Gastrocnemius medialis (tissue), 4 donors: ENCODE results near the gene SIGLEC9. TPM values are rescaled to one million over a fixed set of nuclear protein-coding genes. Genes with fewer than 3 reads are reported as not detected.

ENCODE experiments used
- ATAC-seq, 2 donors: fragments of 150-250 bp; one replicate each; pipeline ENCODE4 v1.9.1; 2016
- DNase-seq, 2 donors: peaks; one replicate each; pipeline ENCODE4 v3.0.0-alpha.2; 2019
- H3K27ac ChIP-seq, 4 donors: fragments of 200-600 bp; sonication (generic); 1 replicate in 1 of 4; 2 replicates in 3 of 4; pipeline ENCODE4 v1.5.1; 2016 to 2018; ENCODE audit warnings: mild to moderate bottlenecking in 2 of 4, moderate library complexity in 1 of 4
- H3K27me3 ChIP-seq, 3 donors: fragments of 200-600 bp; sonication (generic) in 2 of 3; 1 replicate in 1 of 3; 2 replicates in 2 of 3; pipeline versions ENCODE4 v1.5.1 to v1.6.0; 2016 to 2019; ENCODE audit warnings: mild to moderate bottlenecking in 1 of 3, moderate library complexity in 1 of 3
- H3K36me3 ChIP-seq, 2 donors: fragments of 200-600 bp; sonication (generic) in 1 of 2; one replicate each; pipeline ENCODE4 v1.5.1; 2017 to 2018
- H3K4me1 ChIP-seq, 2 donors: fragments of 200-600 bp; sonication (generic) in 1 of 2; one replicate each; pipeline ENCODE4 v1.5.1; 2016 to 2017; ENCODE audit warnings: mild to moderate bottlenecking in 2 of 2
- H3K4me3 ChIP-seq, 4 donors: fragments of 200-600 bp; sonication (generic) in 3 of 4; 1 replicate in 1 of 4; 2 replicates in 3 of 4; pipeline ENCODE4 v1.5.1; 2016 to 2019; ENCODE audit warnings: mild to moderate bottlenecking in 2 of 4
- H3K9me3 ChIP-seq, 3 donors: fragments of 200-600 bp; sonication (generic) in 2 of 3; 1 replicate in 1 of 3; 2 replicates in 2 of 3; pipeline ENCODE4 v1.5.1; 2016 to 2019
- CTCF ChIP-seq, 5 experiments: fragments of 450-650 bp in 3 of 5; fragments of 200-600 bp in 2 of 5; sonication (generic) in 2 of 5; IDR thresholded peaks in 4 of 5; conservative IDR thresholded peaks in 1 of 5; 1 replicate in 4 of 5; 2 replicates in 1 of 5; pipeline ENCODE4 v1.5.1; 2016 to 2019; ENCODE audit warnings: antibody characterized with exemption in 5 of 5, mild to moderate bottlenecking in 3 of 5, moderate library complexity in 3 of 5
- POLR2A ChIP-seq, 2 donors: fragments of 450-650 bp; IDR thresholded peaks; one replicate each; pipeline ENCODE4 v1.6.1; 2017; ENCODE audit warnings: antibody characterized with exemption in 2 of 2, mild to moderate bottlenecking in 2 of 2, moderate library complexity in 2 of 2
- in situ Hi-C, 4 donors: fragments of 200-750 bp; cut with MboI; loops; one replicate each; pipeline versions ENCODE4 v1.15.0 to v1.8.0; 2017; ENCODE audit warnings: low sequenced_read_pairs in 4 of 4
- intact Hi-C: fragments of 100-400 bp; cut with DNase I; formaldehyde crosslinking; loops from one replicate; pipeline ENCODE4 v1.15.1; 2023; ENCODE audit warnings: low total_unique reads
- total RNA-seq, 4 donors: library from RNA; depleted of rRNA; stranded (reverse); fragments of >200 nt; gene quantifications; one replicate each; pipeline versions ENCODE4 v1.1.0 to v1.2.3, GENCODE V29; 2016

SIGLEC9 gene
- total RNA-seq, 4 donors from 2014 or later: 0.72 to 1.4 (median 1.0) TPM; not detected in 1

DNA sequence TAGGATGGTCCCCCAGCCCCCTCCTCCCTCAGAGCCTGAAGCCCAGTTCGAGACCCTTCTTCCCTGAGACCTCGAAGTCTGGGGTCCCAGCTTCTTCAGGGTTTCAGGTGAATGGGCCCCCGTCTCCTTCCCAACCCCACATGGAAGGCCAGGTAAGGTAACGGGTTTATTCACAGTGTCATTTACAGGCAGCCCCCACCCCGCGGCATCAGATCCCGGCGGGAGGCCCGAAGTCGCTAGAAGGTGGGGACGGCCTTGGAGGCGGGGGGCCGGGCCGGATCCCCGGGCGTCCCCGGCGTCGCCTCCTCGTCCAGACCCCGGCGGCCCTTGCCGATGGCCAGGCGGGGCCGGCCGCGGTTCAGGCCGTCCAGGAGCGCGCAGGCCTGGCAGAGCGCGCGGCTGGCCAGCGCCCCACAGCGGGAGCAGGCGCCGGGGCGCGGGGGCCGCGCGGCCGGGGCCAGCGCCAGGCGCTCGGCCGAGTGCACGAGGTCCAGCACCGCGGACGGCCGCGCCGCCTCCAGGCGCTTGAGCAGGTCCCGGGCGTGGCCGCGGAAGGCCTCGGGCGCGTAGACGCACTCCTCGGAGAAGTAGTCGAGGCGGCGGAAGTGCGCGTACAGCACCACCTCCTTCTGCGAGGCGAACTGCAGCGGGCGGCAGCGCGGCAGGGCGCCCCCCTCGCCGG lies 26.2 kb upstream of the SIGLEC9 start:
- no peak for ATAC-seq
- Histone ChIP-seq H3K27ac (no peak overlapping the region), H3K4me3 (no peak overlapping the region), H3K36me3 (peaks cover 0 to 21% of the 10 kb centered on the region in 2 donors), H3K4me1 (peaks cover 3 to 6% of the 10 kb centered on the region in 2 donors), H3K27me3 (no peaks in the 10 kb centered on the region), H3K9me3 (no peaks in the 10 kb centered on the region)
- intact Hi-C loops: loop anchor here (5.0 kb wide), 1 partner anchor 741 kb away; no protein-coding TSS in a partner anchor
- DNase-seq: no peak
- TF ChIP-seq POLR2A (IDR thresholded peaks at IDR 0.05) (no peak), CTCF (IDR thresholded peaks at IDR 0.05 in 4 of 5, conservative IDR thresholded peaks at IDR 0.05 in 1 of 5) (no peak)
- in situ Hi-C loops: no loop called here

DNA sequence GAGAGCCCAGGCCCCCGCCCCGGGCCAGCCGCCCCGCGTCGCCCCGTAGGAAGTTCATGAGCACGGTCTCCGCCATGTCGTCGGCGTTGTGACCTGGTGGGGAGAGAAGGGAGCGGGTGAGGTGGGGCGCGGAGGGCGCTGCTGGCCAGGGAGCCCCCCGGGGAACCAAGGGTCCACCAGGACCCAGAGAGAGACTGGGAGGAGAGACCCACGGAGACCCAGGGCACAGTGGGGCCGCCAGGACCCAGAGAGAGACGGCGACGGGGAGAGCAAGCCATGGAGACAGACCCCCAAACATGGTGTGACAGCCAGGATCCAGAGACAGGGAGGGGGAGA lies 25.7 kb upstream of the SIGLEC9 start:
- Histone ChIP-seq H3K27ac (no peak overlapping the region), H3K27me3 (no peaks in the 10 kb centered on the region), H3K4me1 (peaks cover 3 to 6% of the 10 kb centered on the region in 2 donors), H3K4me3 (no peak overlapping the region), H3K9me3 (no peaks in the 10 kb centered on the region), H3K36me3 (peaks cover 0 to 25% of the 10 kb centered on the region in 2 donors)
- in situ Hi-C loops: no loop called here
- DNase-seq: no peak
- intact Hi-C loops: loop anchor here (5.0 kb wide), 1 partner anchor 742 kb away; no protein-coding TSS in a partner anchor
- no peak for TF ChIP-seq POLR2A (IDR thresholded peaks at IDR 0.05)
- ATAC-seq: no peak

- Histone ChIP-seq H3K27ac (no peak overlapping the region), H3K36me3 (peaks cover 0 to 25% of the 10 kb centered on the region in 2 donors), H3K27me3 (no peaks in the 10 kb centered on the region), H3K4me3 (no peak overlapping the region), H3K4me1 (peaks cover 3 to 6% of the 10 kb centered on the region in 2 donors), H3K9me3 (no peaks in the 10 kb centered on the region)
- ATAC-seq: no peak
- intact Hi-C loops: loop anchor here (10.0 kb wide), 1 partner anchor 296 kb away; no protein-coding TSS in a partner anchor
- DNase-seq: no peak
- no peak for TF ChIP-seq POLR2A (IDR thresholded peaks at IDR 0.05)
- no peak for TF ChIP-seq CTCF (IDR thresholded peaks at IDR 0.05 in 4 of 5, conservative IDR thresholded peaks at IDR 0.05 in 1 of 5)
- in situ Hi-C loops: loop anchor here in 2 of 4 donors (10.0 to 25.0 kb wide), 2 partner anchors 487 to 504 kb away; no protein-coding TSS in a partner anchor
Observed at GRCh38 chr19:51100601-51101000, 24.1 kb upstream of the SIGLEC9 start.

DNA sequence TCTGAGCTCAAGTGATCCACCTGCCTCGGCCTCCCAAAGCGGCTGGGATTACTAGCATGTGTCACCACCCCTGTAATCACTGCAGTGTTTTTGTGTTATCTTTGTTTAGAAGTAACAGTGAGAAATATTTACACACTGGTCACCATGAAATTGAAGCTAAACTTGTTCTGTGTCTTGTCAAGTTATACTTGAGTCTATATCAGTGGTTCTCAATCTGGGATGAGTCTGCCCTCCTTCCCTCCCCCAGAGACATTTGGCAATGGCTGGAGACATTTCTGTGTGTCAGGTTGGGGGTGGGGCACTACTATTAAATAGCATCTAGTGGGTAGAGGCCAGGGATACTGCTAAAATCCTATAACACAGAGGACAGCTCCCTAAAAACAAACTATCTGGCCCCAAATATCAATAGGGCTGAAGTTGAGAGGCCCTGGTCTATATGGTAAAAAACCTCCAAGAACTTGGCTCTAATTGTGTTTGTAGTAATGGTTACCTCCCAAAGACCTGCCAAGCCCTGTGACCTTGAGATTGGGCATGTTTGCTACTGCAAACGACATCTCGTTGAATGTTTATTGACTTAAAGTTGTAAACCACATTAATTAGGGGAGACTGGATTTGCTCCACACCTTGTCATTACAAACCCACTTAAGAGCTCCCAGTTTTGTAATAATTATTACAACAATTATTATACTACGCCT lies 23.4 kb upstream of the SIGLEC9 start:
- no peaks in the 10 kb centered on the region for H3K27me3 ChIP-seq
- H3K4me1 ChIP-seq: peaks cover 3 to 6% of the 10 kb centered on the region in 2 donors
- TF ChIP-seq POLR2A (IDR thresholded peaks at IDR 0.05) (no peak), CTCF (IDR thresholded peaks at IDR 0.05 in 4 of 5, conservative IDR thresholded peaks at IDR 0.05 in 1 of 5) (no peak)
- intact Hi-C loops (loop anchor here (10.0 kb wide), 1 partner anchor 297 kb away; no protein-coding TSS in a partner anchor), in situ Hi-C loops (loop anchor here in 2 of 4 donors (10.0 to 25.0 kb wide), 2 partner anchors 486 to 503 kb away; no protein-coding TSS in a partner anchor)
- no peaks in the 10 kb centered on the region for H3K9me3 ChIP-seq
- H3K36me3 ChIP-seq: peaks cover 0 to 25% of the 10 kb centered on the region in 2 donors
- no peak overlapping the region for H3K27ac ChIP-seq
- DNase-seq (no peak), ATAC-seq (no peak)
- H3K4me3 ChIP-seq: no peak overlapping the region

GRCh38 chr19:51102991-51103390 lies 21.7 kb upstream of the SIGLEC9 start:
- H3K4me1 ChIP-seq: peaks cover 13 to 15% of the 10 kb centered on the region in 2 donors
- TF ChIP-seq POLR2A (IDR thresholded peaks at IDR 0.05) (no peak), CTCF (IDR thresholded peaks at IDR 0.05 in 4 of 5, conservative IDR thresholded peaks at IDR 0.05 in 1 of 5) (no peak)
- DNase-seq (no peak), ATAC-seq (no peak)
- no peak overlapping the region for H3K4me3 ChIP-seq
- H3K9me3 ChIP-seq: no peaks in the 10 kb centered on the region
- intact Hi-C loops: loop anchor here (10.0 kb wide), 1 partner anchor 298 kb away; no protein-coding TSS in a partner anchor
- no peak overlapping the region for H3K27ac ChIP-seq
- H3K27me3 ChIP-seq: no peaks in the 10 kb centered on the region
- in situ Hi-C loops: loop anchor here in 2 of 4 donors (10.0 to 25.0 kb wide), 2 partner anchors 484 to 502 kb away; no protein-coding TSS in a partner anchor
- H3K36me3 ChIP-seq: peaks cover 0 to 25% of the 10 kb centered on the region in 2 donors
